ENCODE data around the gene COMP.

The COMP gene

DNA sequence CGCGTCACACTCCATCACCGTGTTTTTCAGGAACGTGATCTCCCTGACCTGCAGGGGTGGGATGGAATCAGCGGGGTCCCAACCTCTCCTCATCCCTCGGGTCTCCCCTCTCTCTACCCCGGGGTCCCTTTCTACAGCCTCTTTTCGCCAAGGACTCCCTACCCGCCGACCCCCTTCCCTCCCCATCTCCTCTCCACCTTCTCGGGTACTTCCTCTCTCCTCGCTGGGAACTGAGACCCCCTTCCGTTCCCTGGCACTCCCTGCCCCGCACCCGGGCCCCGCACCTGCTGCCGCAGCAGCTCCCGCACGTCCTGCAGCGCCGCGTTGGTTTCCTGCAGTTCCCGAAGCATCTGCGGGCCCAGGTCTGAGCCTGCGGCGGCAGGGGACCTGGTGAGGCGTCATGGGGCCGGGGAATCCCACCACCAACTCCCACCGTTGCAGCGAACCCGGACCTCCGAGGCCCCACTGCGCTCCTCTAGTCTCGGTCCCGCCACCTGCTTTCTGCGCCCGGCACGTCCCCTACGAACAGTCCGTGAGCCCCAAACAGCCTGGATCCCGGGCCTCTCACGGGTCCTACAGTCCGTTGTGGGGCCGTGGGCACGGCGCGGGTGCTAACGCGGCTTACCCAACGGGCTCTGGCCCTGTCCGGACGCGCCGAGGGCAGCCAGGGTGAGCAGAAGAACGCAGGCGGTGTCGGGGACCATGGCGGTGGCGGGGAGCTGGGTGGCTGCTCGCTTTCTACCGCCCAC is at the start of gene COMP:
TSS of gene COMP (minus strand) at position 740 of the 749 bp plus-strand sequence. CDS start at position 704, 36 bp downstream.
- H3K4me1 ChIP-seq (ENCODE audit: control insufficient read depth, low read length), result peaks cover 8% of the 10 kb centered on the region; the same call in 1 of the 2 replicates
- H3K4me2 ChIP-seq (ENCODE audit: low read length), result no peak within 1 kb of the TSS; the same call in 1 of the 2 replicates
- H3K9me3 ChIP-seq (ENCODE audit: control insufficient read depth, insufficient read depth, low read length), result no peaks in the 10 kb centered on the region
- no peaks in the 10 kb centered on the region for H4K20me1 ChIP-seq (ENCODE audit: control insufficient read depth, insufficient read depth, low read depth, low read length)
- 0 out of 2 replicates have a peak, but pooled peaks cover 3% of the 10 kb centered on the region for H3F3A ChIP-seq (ENCODE audit: control insufficient read depth, insufficient read depth)
- H3K9me2 ChIP-seq (replicated peaks; ENCODE audit: control insufficient read depth, low read length), result no peaks in the 10 kb centered on the region
- H3K79me2 ChIP-seq (ENCODE audit: control insufficient read depth, low read length), result no peaks in the 10 kb centered on the region
- no peaks in the 10 kb centered on the region for H3K36me3 ChIP-seq (ENCODE audit: control insufficient read depth, low read length)
- TF ChIP-seq EZH2phosphoT487 (IDR thresholded peaks at IDR 0.05; ENCODE audit: borderline replicate concordance, low read length), result peak; percentile 96
- TF ChIP-seq, protein P1, sequence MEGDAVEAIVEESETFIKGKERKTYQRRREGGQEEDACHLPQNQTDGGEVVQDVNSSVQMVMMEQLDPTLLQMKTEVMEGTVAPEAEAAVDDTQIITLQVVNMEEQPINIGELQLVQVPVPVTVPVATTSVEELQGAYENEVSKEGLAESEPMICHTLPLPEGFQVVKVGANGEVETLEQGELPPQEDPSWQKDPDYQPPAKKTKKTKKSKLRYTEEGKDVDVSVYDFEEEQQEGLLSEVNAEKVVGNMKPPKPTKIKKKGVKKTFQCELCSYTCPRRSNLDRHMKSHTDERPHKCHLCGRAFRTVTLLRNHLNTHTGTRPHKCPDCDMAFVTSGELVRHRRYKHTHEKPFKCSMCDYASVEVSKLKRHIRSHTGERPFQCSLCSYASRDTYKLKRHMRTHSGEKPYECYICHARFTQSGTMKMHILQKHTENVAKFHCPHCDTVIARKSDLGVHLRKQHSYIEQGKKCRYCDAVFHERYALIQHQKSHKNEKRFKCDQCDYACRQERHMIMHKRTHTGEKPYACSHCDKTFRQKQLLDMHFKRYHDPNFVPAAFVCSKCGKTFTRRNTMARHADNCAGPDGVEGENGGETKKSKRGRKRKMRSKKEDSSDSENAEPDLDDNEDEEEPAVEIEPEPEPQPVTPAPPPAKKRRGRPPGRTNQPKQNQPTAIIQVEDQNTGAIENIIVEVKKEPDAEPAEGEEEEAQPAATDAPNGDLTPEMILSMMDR (IDR thresholded peaks at IDR 0.05; ENCODE audit: low read depth, low read length, poor library complexity, severe bottlenecking), result no peak
- no peak within 1 kb of the TSS for H3K27ac ChIP-seq (ENCODE audit: low read depth, low read length)
- H3K4me3 ChIP-seq (ENCODE audit: low read length), result no peak within 1 kb of the TSS
- peaks cover 54% of the 10 kb centered on the region for H3K27me3 ChIP-seq (ENCODE audit: control insufficient read depth, low read length)

DNA sequence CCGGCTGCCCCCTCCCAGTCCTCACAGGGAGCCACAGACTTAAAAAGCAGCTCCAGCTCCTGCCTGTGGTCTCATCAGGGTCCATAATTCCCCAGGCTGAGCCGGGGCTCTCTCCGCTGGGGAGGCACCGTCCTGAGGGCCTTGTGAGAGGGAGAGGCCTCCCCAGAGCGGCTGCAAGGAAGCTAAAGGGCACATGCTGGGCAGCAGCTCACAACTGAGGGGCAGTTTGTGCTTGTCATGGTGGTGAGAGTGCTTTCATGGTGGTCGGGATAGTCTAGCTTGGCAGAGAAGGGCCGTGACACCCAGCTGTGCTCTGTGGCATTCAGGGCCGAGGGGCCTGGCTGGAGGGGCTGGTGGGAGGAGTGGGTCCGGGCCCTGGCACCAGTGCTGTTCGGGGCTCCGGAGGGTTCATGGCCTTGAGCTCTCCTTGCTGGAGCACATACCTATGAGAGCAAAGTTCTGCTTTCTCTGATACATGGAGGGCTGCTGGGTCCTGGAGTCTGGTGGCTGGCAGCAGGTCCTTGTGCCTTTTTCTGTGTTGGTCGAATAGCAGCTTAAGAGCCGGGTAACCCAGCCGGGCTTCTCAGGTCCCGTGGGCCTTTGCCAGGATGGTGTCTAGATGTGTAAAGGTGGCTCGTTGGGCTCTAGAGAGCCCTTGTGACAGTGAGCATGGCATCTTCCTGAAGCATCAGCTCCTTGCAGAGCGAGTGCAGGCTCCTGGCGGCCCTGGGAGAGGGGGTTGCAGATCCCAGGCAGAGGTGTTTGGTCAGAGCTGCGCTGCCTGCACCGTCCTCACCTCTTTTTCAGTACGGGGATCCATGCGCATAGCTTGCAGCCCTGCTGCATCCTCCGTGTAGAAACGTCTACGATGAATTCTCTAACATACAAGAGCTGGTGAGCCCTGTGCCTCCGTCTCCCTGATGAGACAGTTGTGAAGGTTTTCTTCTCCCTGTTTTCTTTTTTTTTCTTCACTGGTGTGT is 49.5 kb upstream of the COMP start:
- H3K36me3 ChIP-seq (ENCODE audit: control insufficient read depth, low read length), result peaks cover 78% of the 10 kb centered on the region

DNA sequence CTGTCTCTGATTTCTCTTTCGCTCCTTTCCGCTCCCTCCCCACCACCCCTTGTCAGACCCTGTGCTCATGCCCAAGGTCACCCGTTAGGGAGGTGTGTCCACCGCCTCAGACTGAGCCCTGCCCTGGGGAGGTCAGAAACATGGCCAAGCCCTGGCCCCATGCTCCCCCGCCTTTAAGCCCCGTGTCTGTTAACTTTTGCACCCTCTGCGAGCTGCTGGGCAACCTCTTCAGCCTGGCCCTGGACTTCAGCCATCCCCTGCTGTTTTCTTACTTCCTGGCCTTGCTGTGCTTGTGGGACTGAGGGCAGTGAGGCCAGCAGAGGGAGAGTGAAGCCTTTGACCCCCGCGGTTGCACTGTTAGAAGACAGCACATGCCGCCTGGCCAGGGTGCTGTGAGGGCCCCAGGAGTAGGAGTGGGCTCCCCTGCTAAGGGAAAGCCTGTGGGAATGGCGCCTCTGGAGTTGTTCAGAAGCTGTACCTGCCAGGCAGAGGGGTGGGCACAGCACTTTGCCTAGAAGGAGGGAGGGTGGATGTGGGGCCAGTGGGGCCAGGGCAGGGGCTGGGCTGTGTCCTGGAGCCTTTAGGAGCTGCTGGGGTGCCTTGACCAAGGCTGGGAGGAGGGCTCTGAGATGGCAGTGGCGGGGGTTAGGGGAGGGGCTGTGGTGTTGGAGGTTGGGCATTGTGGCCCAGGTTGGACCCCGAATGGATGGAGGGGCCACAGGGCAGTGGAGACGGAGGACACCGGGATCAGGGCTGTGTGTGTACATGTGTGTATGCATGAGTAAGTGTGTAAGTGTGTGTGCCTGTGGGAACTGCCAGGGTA is 48.6 kb upstream of the COMP start:
- Histone ChIP-seq H3K4me3 (ENCODE audit: low read length) (no peak overlapping the region), H3K4me2 (ENCODE audit: low read length) (peak overlapping the region; percentile 6; the same call in 1 of the 2 replicates), H3K79me2 (ENCODE audit: control insufficient read depth, low read length) (peaks cover 100% of the 10 kb centered on the region), H4K20me1 (ENCODE audit: control insufficient read depth, insufficient read depth, low read depth, low read length) (peaks cover 59% of the 10 kb centered on the region), H3K27ac (ENCODE audit: low read depth, low read length) (no peak overlapping the region), H3K9me2 (replicated peaks; ENCODE audit: control insufficient read depth, low read length) (no peaks in the 10 kb centered on the region), H3K36me3 (ENCODE audit: control insufficient read depth, low read length) (peaks cover 79% of the 10 kb centered on the region), H3K4me1 (ENCODE audit: control insufficient read depth, low read length) (peaks cover 77% of the 10 kb centered on the region), H3K27me3 (ENCODE audit: control insufficient read depth, low read length) (no peaks in the 10 kb centered on the region), H3F3A (ENCODE audit: control insufficient read depth, insufficient read depth) (peaks cover 5% of the 10 kb centered on the region; the same call in 1 of the 2 replicates), H3K9me3 (ENCODE audit: control insufficient read depth, insufficient read depth, low read length) (no peaks in the 10 kb centered on the region)
- TF ChIP-seq, protein P1 (IDR thresholded peaks at IDR 0.05; ENCODE audit: low read depth, low read length, poor library complexity, severe bottlenecking), result no peak
- TF ChIP-seq EZH2phosphoT487 (IDR thresholded peaks at IDR 0.05; ENCODE audit: borderline replicate concordance, low read length), result no peak

More for the DNA sequence above, 49.5 kb upstream of the COMP start:
- Histone ChIP-seq H3K27ac (ENCODE audit: low read depth, low read length) (no peak overlapping the region), H3K4me3 (ENCODE audit: low read length) (no peak overlapping the region), H3K4me1 (ENCODE audit: control insufficient read depth, low read length) (peaks cover 68% of the 10 kb centered on the region), H3F3A (ENCODE audit: control insufficient read depth, insufficient read depth) (peaks cover 5% of the 10 kb centered on the region; the same call in 1 of the 2 replicates), H3K9me2 (replicated peaks; ENCODE audit: control insufficient read depth, low read length) (no peaks in the 10 kb centered on the region), H3K9me3 (ENCODE audit: control insufficient read depth, insufficient read depth, low read length) (no peaks in the 10 kb centered on the region), H3K4me2 (ENCODE audit: low read length) (peak overlapping the region; percentile 39; the same call in 1 of the 2 replicates), H3K79me2 (ENCODE audit: control insufficient read depth, low read length) (peaks cover 100% of the 10 kb centered on the region), H4K20me1 (ENCODE audit: control insufficient read depth, insufficient read depth, low read depth, low read length) (peaks cover 60% of the 10 kb centered on the region), H3K27me3 (ENCODE audit: control insufficient read depth, low read length) (no peaks in the 10 kb centered on the region)
- TF ChIP-seq EZH2phosphoT487 (IDR thresholded peaks at IDR 0.05; ENCODE audit: borderline replicate concordance, low read length), result no peak
- TF ChIP-seq, protein P1 (IDR thresholded peaks at IDR 0.05; ENCODE audit: low read depth, low read length, poor library complexity, severe bottlenecking), result no peak
